DMS153 treated with DMSO at 0.1 percent for 48 hours (cell line): Measurements from ENCODE around the gene RNF214.
"Not testable (repeated sequence)": the region's sequence is repeated elsewhere in the genome, so short reads cannot be mapped to it uniquely, and the experiment has no call there.

Experiments used
- DNase-seq: peaks from one replicate; lab custom pipeline; 2025; ENCODE audit not compliant: unreplicated experiment; lab: John Stamatoyannopoulos, UW

Gene RNF214

GRCh38 chr11:117229931-117230285 lies 2.6 kb upstream of the RNF214 start:
- no peak for DNase-seq

- no peak for DNase-seq
Measured at GRCh38 chr11:117230286-117230961, 2.0 kb upstream of the RNF214 start.

GRCh38 chr11:117230999-117231841 lies 1.3 kb upstream of the RNF214 start:
- no peak for DNase-seq

GRCh38 chr11:117231842-117232091 lies 704 bp upstream of the RNF214 start, which contains the start of gene PCSK7:
TSS of gene PCSK7 (minus strand) at chr11:117232073. CDS start at chr11:117229844, 2,229 bp downstream.
- no peak for DNase-seq

- DNase-seq, result no peak
Measured at GRCh38 chr11:117232911-117233409, 489 bp downstream of the RNF214 start.

GRCh38 chr11:117238221-117238620 lies 5.8 kb downstream of the RNF214 start:
- DNase-seq, result no peak

GRCh38 chr11:117239295-117239694 lies 6.8 kb downstream of the RNF214 start:
- DNase-seq, result no peak

GRCh38 chr11:117248341-117248740 lies 15.9 kb downstream of the RNF214 start:
- no peak for DNase-seq

- DNase-seq, result no peak
Measured at GRCh38 chr11:117249571-117249970, 17.1 kb downstream of the RNF214 start.

- DNase-seq, result no peak
Measured at GRCh38 chr11:117251506-117251905, 19.0 kb downstream of the RNF214 start.

GRCh38 chr11:117255966-117256365 lies 23.5 kb downstream of the RNF214 start:
- no peak for DNase-seq

GRCh38 chr11:117256573-117256972 lies 24.1 kb downstream of the RNF214 start:
- DNase-seq, result no peak

- no peak for DNase-seq
Measured at GRCh38 chr11:117258576-117258975, 26.1 kb downstream of the RNF214 start.

- no peak for DNase-seq
Measured at GRCh38 chr11:117259417-117259816, 26.9 kb downstream of the RNF214 start.

GRCh38 chr11:117264624-117265323 lies 32.3 kb downstream of the RNF214 start:
- DNase-seq, result not testable (repeated sequence)

GRCh38 chr11:117265745-117266144 lies 33.3 kb downstream of the RNF214 start:
- DNase-seq, result no peak

- no peak for DNase-seq
Measured at GRCh38 chr11:117269856-117270255, 37.4 kb downstream of the RNF214 start.

- DNase-seq, result no peak
Measured at GRCh38 chr11:117271208-117271607, 38.7 kb downstream of the RNF214 start.

GRCh38 chr11:117272175-117272574 lies 39.7 kb downstream of the RNF214 start:
- DNase-seq, result not testable (repeated sequence)

- no peak for DNase-seq
Measured at GRCh38 chr11:117273550-117274289, 41.2 kb downstream of the RNF214 start.

- DNase-seq, result no peak
Measured at GRCh38 chr11:117278347-117278746, 45.9 kb downstream of the RNF214 start.
